Measurements from ENCODE around the gene NEDD9.

Gene NEDD9

DNA sequence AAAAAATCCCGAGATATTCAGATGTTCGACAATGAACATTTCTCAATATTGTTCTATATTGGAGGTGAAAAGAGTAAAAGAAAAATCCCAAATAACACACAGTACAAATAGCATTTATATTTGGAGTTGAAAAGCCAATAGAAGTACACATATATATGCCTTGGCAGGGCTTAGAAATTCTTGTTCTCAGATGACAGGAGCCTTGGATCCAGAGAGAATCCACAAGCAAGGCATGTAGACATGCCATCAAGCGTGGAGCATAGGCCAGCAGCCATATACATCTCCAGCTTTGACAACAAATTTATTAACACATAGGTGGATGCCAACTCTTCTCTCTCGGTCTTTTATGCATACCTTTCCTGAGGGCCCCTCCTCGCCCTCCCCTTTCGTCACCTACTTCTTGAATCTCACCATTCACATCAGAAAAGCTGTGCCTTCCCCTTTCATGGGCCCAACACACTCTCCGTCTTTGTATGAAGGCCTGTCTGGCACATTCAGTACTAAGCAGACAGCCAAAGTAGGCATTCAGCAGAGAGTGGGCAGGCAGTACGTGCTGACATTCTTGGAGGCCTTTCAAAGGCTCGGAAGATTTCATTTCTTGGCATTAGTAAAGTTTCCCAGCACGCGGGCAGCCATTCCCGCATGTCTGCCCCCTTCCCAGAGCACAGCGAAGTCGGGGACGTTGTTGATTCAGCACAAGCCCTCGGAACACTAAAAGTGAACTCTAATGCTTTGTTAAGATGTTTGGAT is 18.2 kb downstream of the NEDD9 start:
- peaks cover 56% of the 10 kb centered on the region for H3K79me2 ChIP-seq (ENCODE audit: low read length)
- H3K4me2 ChIP-seq (ENCODE audit: low read length) = no peak overlapping the region
- peaks cover 22% of the 10 kb centered on the region for H3K4me1 ChIP-seq (ENCODE audit: low read length)
- no peak overlapping the region for H3K27ac ChIP-seq (ENCODE audit: low read length)
- peaks cover 58% of the 10 kb centered on the region for H3K36me3 ChIP-seq (replicated peaks; ENCODE audit: low read depth, low read length)
- TF ChIP-seq, protein P1, sequence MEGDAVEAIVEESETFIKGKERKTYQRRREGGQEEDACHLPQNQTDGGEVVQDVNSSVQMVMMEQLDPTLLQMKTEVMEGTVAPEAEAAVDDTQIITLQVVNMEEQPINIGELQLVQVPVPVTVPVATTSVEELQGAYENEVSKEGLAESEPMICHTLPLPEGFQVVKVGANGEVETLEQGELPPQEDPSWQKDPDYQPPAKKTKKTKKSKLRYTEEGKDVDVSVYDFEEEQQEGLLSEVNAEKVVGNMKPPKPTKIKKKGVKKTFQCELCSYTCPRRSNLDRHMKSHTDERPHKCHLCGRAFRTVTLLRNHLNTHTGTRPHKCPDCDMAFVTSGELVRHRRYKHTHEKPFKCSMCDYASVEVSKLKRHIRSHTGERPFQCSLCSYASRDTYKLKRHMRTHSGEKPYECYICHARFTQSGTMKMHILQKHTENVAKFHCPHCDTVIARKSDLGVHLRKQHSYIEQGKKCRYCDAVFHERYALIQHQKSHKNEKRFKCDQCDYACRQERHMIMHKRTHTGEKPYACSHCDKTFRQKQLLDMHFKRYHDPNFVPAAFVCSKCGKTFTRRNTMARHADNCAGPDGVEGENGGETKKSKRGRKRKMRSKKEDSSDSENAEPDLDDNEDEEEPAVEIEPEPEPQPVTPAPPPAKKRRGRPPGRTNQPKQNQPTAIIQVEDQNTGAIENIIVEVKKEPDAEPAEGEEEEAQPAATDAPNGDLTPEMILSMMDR (IDR thresholded peaks at IDR 0.05; ENCODE audit: low read depth, low read length) = no peak
- no peak for TF ChIP-seq EZH2phosphoT487 (IDR thresholded peaks at IDR 0.05; ENCODE audit: low read depth)
- no peak overlapping the region for H3K9ac ChIP-seq (ENCODE audit: low read length)
- H2AFZ ChIP-seq (ENCODE audit: low read depth, low read length) = no peak overlapping the region
- no peak overlapping the region for H3K4me3 ChIP-seq (ENCODE audit: low read length)
- no peaks in the 10 kb centered on the region for H3K27me3 ChIP-seq (ENCODE audit: low read depth, low read length)
- H4K20me1 ChIP-seq (ENCODE audit: insufficient read depth, low read length) = peaks cover 52% of the 10 kb centered on the region
- H3K9me3 ChIP-seq (ENCODE audit: insufficient read depth, low read length) = no peaks in the 10 kb centered on the region

DNA sequence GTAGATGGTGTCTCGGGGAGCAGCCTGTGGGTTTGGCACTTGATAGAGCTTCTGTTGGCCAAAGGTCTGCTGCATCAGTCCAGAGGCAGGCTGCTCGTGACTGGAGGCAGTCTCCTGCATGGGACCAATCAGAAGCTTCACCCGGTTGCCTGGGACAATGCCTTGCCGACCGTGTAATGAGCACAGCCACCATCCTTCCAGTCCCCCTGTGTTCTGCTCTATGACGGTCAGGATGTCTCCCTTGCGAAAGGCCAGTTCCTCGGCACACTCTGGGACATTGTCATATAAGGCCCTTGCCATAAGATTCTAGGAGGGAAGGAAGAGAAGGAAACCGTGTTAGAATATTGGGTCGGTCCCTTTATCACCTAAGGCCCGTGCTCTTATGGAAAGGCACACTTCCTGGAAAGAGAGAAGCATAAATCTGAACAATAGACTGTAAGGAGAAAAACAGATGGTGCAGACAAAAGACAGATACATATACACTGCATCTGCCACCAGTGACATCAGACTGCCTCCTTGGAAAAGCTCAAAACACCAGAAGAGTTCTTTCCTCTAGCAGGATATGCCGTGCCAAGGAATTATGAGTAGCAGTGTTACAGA is 18.9 kb downstream of the NEDD9 start:
- Histone ChIP-seq H3K4me1 (ENCODE audit: low read length) (peaks cover 15% of the 10 kb centered on the region), H3K9ac (ENCODE audit: low read length) (no peak overlapping the region), H4K20me1 (ENCODE audit: insufficient read depth, low read length) (peaks cover 45% of the 10 kb centered on the region), H3K36me3 (replicated peaks; ENCODE audit: low read depth, low read length) (peaks cover 59% of the 10 kb centered on the region), H3K4me3 (ENCODE audit: low read length) (no peak overlapping the region), H3K9me3 (ENCODE audit: insufficient read depth, low read length) (no peaks in the 10 kb centered on the region), H3K27ac (ENCODE audit: low read length) (no peak overlapping the region), H3K27me3 (ENCODE audit: low read depth, low read length) (no peaks in the 10 kb centered on the region), H3K4me2 (ENCODE audit: low read length) (no peak overlapping the region), H3K79me2 (ENCODE audit: low read length) (peaks cover 51% of the 10 kb centered on the region), H2AFZ (ENCODE audit: low read depth, low read length) (no peak overlapping the region)
- no peak for TF ChIP-seq EZH2phosphoT487 (IDR thresholded peaks at IDR 0.05; ENCODE audit: low read depth)
- TF ChIP-seq, protein P1 (IDR thresholded peaks at IDR 0.05; ENCODE audit: low read depth, low read length) = no peak

DNA sequence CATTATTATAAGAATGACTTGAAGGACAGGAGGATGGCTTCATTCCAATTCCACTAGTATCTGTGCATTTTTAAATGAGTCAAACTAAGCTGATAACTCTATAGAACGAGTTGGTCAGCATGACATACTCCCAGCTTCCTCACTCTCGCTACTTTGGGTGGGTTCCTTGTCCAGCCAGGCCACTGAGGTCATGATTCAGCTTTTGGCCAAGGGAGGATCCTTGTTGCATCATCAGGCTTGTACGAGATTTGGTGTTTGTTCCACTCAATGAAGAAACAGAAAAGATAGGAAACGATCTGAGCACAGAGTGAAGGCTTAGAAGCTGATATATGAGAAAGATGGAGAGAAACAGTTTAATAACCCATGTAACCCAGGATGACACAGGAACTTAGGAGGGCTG is 19.8 kb downstream of the NEDD9 start:
- Histone ChIP-seq H3K79me2 (ENCODE audit: low read length) (peaks cover 50% of the 10 kb centered on the region), H3K4me1 (ENCODE audit: low read length) (peaks cover 15% of the 10 kb centered on the region), H4K20me1 (ENCODE audit: insufficient read depth, low read length) (peaks cover 45% of the 10 kb centered on the region), H3K36me3 (replicated peaks; ENCODE audit: low read depth, low read length) (peaks cover 64% of the 10 kb centered on the region), H3K27ac (ENCODE audit: low read length) (no peak overlapping the region), H3K4me3 (ENCODE audit: low read length) (no peak overlapping the region), H3K9me3 (ENCODE audit: insufficient read depth, low read length) (no peaks in the 10 kb centered on the region), H3K27me3 (ENCODE audit: low read depth, low read length) (no peaks in the 10 kb centered on the region), H3K9ac (ENCODE audit: low read length) (no peak overlapping the region), H3K4me2 (ENCODE audit: low read length) (no peak overlapping the region), H2AFZ (ENCODE audit: low read depth, low read length) (no peak overlapping the region)
- TF ChIP-seq, protein P1 (IDR thresholded peaks at IDR 0.05; ENCODE audit: low read depth, low read length) = no peak

DNA sequence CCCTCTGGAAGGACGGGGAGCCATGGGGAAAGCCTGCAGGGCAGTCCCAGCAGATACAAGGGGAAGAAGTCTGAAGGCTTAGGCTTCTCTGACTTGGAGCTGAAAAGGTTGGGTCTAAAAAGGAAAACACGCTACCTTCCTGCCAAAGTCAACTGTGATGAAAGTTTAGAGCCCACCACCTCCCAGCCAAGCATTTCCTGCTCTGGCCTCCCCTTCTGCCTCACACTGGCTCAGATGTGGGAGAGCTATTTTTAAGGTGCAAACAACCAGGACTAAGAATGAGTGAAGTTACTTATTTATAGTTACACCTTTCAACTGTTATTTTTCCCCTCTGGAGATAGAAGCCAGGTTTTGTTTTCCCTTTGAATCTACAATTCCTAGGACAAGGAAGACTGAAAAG is 21.2 kb downstream of the NEDD9 start:
- H3K4me1 ChIP-seq (ENCODE audit: low read length) = peaks cover 23% of the 10 kb centered on the region
- H3K9ac ChIP-seq (ENCODE audit: low read length) = no peak overlapping the region
- no peaks in the 10 kb centered on the region for H3K27me3 ChIP-seq (ENCODE audit: low read depth, low read length)
- peaks cover 42% of the 10 kb centered on the region for H4K20me1 ChIP-seq (ENCODE audit: insufficient read depth, low read length)
- H2AFZ ChIP-seq (ENCODE audit: low read depth, low read length) = no peak overlapping the region
- peaks cover 47% of the 10 kb centered on the region for H3K79me2 ChIP-seq (ENCODE audit: low read length)
- no peak overlapping the region for H3K4me3 ChIP-seq (ENCODE audit: low read length)
- TF ChIP-seq EZH2phosphoT487 (IDR thresholded peaks at IDR 0.05; ENCODE audit: low read depth) = no peak
- H3K27ac ChIP-seq (ENCODE audit: low read length) = no peak overlapping the region
- H3K36me3 ChIP-seq (replicated peaks; ENCODE audit: low read depth, low read length) = peaks cover 69% of the 10 kb centered on the region
- no peaks in the 10 kb centered on the region for H3K9me3 ChIP-seq (ENCODE audit: insufficient read depth, low read length)
- no peak overlapping the region for H3K4me2 ChIP-seq (ENCODE audit: low read length)
